ENCODE results near the gene CCSAP. TPM values are rescaled to one million over a fixed set of nuclear protein-coding genes. Genes with fewer than 3 reads are reported as not detected.

The CCSAP gene
- total and polyA plus RNA-seq, 10 of the 15 experiments (the other 5 are each of a cell fraction or from before 2014, with no cell fraction given), result 0.75 to 3.4 (median 2.8) TPM

DNA sequence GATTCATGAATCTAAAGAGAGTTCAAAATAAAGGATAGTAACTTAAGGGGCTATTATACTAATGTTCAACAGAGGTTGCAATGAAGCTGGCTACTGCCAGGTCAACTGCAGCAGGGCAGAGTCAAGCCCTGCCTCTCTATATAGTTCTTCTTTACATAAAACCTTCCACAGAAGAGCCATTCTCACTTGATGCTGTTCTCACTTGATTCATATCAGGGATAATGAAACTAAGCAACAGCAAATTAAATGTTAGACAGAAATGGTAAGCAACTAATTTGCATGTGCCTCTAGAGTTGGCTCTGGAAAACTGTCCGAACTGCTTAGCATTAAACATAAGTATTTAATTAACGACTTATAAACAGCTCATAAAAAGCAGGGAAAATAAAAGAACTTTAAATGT lies 17.4 kb downstream of the CCSAP start:
- CTCF ChIA-PET, result interaction anchor here (1.2 kb wide), 1 partner anchor 144 kb away, joined by 3 read pairs; no protein-coding TSS in a partner anchor
- POLR2A ChIA-PET, result no interaction called here
- Histone ChIP-seq H3K27ac (ENCODE audit: control insufficient read depth, insufficient read depth) (no peak overlapping the region), H3K36me3 (ENCODE audit: control insufficient read depth in 2 of 2, insufficient read depth in 2 of 2, low read length in 1 of 2) (peaks cover 0 to 3% of the 10 kb centered on the region in 2 experiments; a peak in 1 of 4 replicates), H3K9me3 (replicated peaks; ENCODE audit: control insufficient read depth, insufficient read depth, low read length) (no peaks in the 10 kb centered on the region), H4K20me1 (ENCODE audit: control insufficient read depth, insufficient read depth) (no peaks in the 10 kb centered on the region), H3K27me3 (replicated peaks in 1 of 2; ENCODE audit: control insufficient read depth in 2 of 2, insufficient read depth in 2 of 2, low read length in 1 of 2) (no peaks in the 10 kb centered on the region), H3K4me2 (ENCODE audit: control insufficient read depth, insufficient read depth) (no peak overlapping the region), H2AFZ (ENCODE audit: control insufficient read depth, low read depth, low read length) (no peak overlapping the region), H3K4me3 (no peak overlapping the region), H3K79me2 (ENCODE audit: control insufficient read depth, insufficient read depth, low read length) (no peaks in the 10 kb centered on the region), H3K4me1 (ENCODE audit: control insufficient read depth, insufficient read depth, low read length) (peaks cover 26% of the 10 kb centered on the region), H3K9ac (ENCODE audit: control insufficient read depth, insufficient read depth, low read length) (no peak overlapping the region)
- no peak for ATAC-seq
- no peak for DNase-seq (ENCODE audit: low read depth, low spot score)
- SMC1A ChIA-PET (ENCODE audit: uncharacterized antibody, unreplicated experiment), result interaction anchor here (0.7 to 1.6 kb wide), 4 partner anchors 10 to 1236 kb away, joined by 3 to 4 read pairs (median 4); no protein-coding TSS in a partner anchor
- intact Hi-C loops (cut with micrococcal nuclease; ENCODE audit: unreplicated experiment) (no loop called here), in situ Hi-C loops (cut with MboI) (no loop called here)
- RAD21 ChIA-PET (ENCODE audit: unreplicated experiment), result no interaction called here
- FAIRE-seq, result no peak
- WGBS (ENCODE audit: insufficient coverage, insufficient replicate concordance, low lambda C conversion rate, missing lambda C conversion rate), result 97% methylated on average over 2 of the region's 2 CpGs
- no TSS peak for BruUV-seq (replicated peaks)
- no peak for TF ChIP-seq MTA2 (IDR thresholded peaks at IDR 0.05; ENCODE audit: low read depth)

DNA sequence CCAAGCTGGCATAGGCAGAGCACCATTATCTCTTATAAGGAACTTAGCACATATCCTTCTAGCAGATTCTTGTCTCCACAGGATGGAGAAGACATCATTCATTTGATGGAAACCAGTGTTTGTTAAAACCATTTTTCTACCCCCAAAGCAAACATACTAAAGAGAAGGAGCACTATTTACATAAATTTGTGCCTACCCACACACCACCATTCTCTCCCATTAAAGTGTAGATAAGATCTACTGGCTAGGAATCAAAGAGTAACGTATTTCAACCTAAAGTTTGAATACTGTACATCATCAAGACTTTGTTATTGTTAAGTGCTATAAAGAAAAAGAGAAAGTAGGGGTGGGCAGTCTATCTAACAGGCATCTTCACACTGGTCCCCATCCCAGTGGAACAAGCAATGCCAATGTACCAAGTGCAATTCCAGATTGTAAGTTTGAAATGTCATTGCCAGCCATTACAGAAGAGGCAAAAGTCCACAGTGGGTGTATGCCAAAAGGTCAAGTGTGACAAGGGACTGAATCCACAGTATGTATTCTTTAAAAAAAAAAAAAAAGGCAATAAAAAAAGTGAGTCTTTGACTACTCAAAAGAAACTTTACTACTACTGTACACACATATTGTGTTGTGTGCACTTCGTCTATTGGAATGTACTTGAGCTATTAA lies 18.8 kb downstream of the CCSAP start:
- H3K27ac ChIP-seq (ENCODE audit: control insufficient read depth, insufficient read depth), result no peak overlapping the region
- H3K79me2 ChIP-seq (ENCODE audit: control insufficient read depth, insufficient read depth, low read length), result no peaks in the 10 kb centered on the region
- H3K9me3 ChIP-seq (replicated peaks; ENCODE audit: control insufficient read depth, insufficient read depth, low read length), result no peaks in the 10 kb centered on the region
- ChIA-PET CTCF (no interaction called here), SMC1A (ENCODE audit: uncharacterized antibody, unreplicated experiment) (no interaction called here), POLR2A (no interaction called here), RAD21 (ENCODE audit: unreplicated experiment) (no interaction called here)
- H3K27me3 ChIP-seq (replicated peaks in 1 of 2; ENCODE audit: control insufficient read depth in 2 of 2, insufficient read depth in 2 of 2, low read length in 1 of 2), result no peaks in the 10 kb centered on the region
- H2AFZ ChIP-seq (ENCODE audit: control insufficient read depth, low read depth, low read length), result no peak overlapping the region
- H3K36me3 ChIP-seq (ENCODE audit: control insufficient read depth in 2 of 2, insufficient read depth in 2 of 2, low read length in 1 of 2), result peaks cover 0 to 3% of the 10 kb centered on the region in 2 experiments; a peak in 1 of 4 replicates
- no peak overlapping the region for H3K4me2 ChIP-seq (ENCODE audit: control insufficient read depth, insufficient read depth)
- WGBS (ENCODE audit: insufficient coverage, insufficient replicate concordance, low lambda C conversion rate, missing lambda C conversion rate), result 76% methylated on average over 2 of the region's 2 CpGs
- BruUV-seq (replicated peaks), result no TSS peak
- FAIRE-seq (no peak), ATAC-seq (no peak), DNase-seq (ENCODE audit: low read depth, low spot score) (no peak)
- intact Hi-C loops (cut with micrococcal nuclease; ENCODE audit: unreplicated experiment), result no loop called here
- no peaks in the 10 kb centered on the region for H4K20me1 ChIP-seq (ENCODE audit: control insufficient read depth, insufficient read depth)
- in situ Hi-C loops (cut with MboI), result no loop called here
- no peak overlapping the region for H3K9ac ChIP-seq (ENCODE audit: control insufficient read depth, insufficient read depth, low read length)
- TF ChIP-seq TCF7 (IDR thresholded peaks at IDR 0.05; ENCODE audit: borderline replicate concordance), result no peak
- TF ChIP-seq SIN3A (IDR thresholded peaks at IDR 0.05; ENCODE audit: low read depth, low read length), result no peak
- no peak for TF ChIP-seq ZNF384 (IDR thresholded peaks at IDR 0.05; ENCODE audit: borderline replicate concordance, low read depth, low read length)
- TF ChIP-seq, protein P1, sequence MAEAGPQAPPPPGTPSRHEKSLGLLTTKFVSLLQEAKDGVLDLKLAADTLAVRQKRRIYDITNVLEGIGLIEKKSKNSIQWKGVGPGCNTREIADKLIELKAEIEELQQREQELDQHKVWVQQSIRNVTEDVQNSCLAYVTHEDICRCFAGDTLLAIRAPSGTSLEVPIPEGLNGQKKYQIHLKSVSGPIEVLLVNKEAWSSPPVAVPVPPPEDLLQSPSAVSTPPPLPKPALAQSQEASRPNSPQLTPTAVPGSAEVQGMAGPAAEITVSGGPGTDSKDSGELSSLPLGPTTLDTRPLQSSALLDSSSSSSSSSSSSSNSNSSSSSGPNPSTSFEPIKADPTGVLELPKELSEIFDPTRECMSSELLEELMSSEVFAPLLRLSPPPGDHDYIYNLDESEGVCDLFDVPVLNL (IDR thresholded peaks at IDR 0.05; ENCODE audit: low read depth, low read length), result no peak
- no peak for TF ChIP-seq FOS (IDR thresholded peaks at IDR 0.05; ENCODE audit: borderline replicate concordance, extremely low read depth, insufficient read length)
- TF ChIP-seq IKZF1 (conservative IDR thresholded peaks at IDR 0.05), result no peak
- no peak for TF ChIP-seq RB1 (IDR thresholded peaks at IDR 0.05; ENCODE audit: borderline replicate concordance)
- no peak for TF ChIP-seq HDAC6 (IDR thresholded peaks at IDR 0.05; ENCODE audit: unreplicated experiment)
- no peak for TF ChIP-seq ZNF622 (IDR thresholded peaks at IDR 0.05)
- TF ChIP-seq SMAD5 (IDR thresholded peaks at IDR 0.05; ENCODE audit: low read depth), result no peak
- no peak for TF ChIP-seq HDGF (IDR thresholded peaks at IDR 0.05)
- TF ChIP-seq IRF4 (IDR thresholded peaks at IDR 0.05; ENCODE audit: low read depth, low read length), result no peak
- H3K4me3 ChIP-seq, result no peak overlapping the region
- peaks cover 24% of the 10 kb centered on the region for H3K4me1 ChIP-seq (ENCODE audit: control insufficient read depth, insufficient read depth, low read length)

All from GM12878 (cell line).